HG03469 (cell line): ENCODE results near the gene CERS1.
A peak's percentile ranks its signal among the peaks of the same experiment; 100 is the strongest.

Experiments used
- ATAC-seq: cut with Tn5 transposase; IDR thresholded peaks from one replicate; pipeline ENCODE4 v1.9.1; 2021; ENCODE audit warnings: mild to moderate bottlenecking, moderate library complexity, moderate number of reproducible peaks; ENCODE audit not compliant: unreplicated experiment

The CERS1 gene

GRCh38 chr19:18843960-18844359 lies 52.0 kb downstream of the CERS1 start:
- ATAC-seq, result no peak

- no peak for ATAC-seq
These were observed 53.8 kb downstream of the CERS1 start for GRCh38 chr19:18842166-18842565.

DNA sequence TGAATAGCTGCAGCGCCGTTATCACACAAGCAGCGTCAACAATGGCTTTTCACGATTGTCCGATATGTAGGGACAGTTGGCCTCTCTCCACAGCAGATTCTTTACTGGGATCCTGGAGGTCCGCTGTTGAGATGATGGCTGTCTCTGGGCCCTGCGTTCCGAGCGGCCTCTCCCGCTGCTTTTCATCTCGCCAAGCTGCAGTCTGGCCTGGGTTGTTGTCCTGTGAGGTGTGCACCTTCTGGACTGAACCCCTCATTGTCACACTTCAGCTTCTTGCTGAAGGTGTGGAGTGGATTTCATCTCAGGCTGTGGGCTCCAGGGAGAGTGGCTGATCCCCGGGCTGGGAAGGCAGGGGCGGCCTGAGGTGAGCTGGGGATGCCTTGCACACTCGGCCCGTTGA lies 54.6 kb downstream of the CERS1 start:
- no peak for ATAC-seq

DNA sequence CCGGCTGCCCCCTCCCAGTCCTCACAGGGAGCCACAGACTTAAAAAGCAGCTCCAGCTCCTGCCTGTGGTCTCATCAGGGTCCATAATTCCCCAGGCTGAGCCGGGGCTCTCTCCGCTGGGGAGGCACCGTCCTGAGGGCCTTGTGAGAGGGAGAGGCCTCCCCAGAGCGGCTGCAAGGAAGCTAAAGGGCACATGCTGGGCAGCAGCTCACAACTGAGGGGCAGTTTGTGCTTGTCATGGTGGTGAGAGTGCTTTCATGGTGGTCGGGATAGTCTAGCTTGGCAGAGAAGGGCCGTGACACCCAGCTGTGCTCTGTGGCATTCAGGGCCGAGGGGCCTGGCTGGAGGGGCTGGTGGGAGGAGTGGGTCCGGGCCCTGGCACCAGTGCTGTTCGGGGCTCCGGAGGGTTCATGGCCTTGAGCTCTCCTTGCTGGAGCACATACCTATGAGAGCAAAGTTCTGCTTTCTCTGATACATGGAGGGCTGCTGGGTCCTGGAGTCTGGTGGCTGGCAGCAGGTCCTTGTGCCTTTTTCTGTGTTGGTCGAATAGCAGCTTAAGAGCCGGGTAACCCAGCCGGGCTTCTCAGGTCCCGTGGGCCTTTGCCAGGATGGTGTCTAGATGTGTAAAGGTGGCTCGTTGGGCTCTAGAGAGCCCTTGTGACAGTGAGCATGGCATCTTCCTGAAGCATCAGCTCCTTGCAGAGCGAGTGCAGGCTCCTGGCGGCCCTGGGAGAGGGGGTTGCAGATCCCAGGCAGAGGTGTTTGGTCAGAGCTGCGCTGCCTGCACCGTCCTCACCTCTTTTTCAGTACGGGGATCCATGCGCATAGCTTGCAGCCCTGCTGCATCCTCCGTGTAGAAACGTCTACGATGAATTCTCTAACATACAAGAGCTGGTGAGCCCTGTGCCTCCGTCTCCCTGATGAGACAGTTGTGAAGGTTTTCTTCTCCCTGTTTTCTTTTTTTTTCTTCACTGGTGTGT lies 55.4 kb downstream of the CERS1 start:
- ATAC-seq, result no peak

DNA sequence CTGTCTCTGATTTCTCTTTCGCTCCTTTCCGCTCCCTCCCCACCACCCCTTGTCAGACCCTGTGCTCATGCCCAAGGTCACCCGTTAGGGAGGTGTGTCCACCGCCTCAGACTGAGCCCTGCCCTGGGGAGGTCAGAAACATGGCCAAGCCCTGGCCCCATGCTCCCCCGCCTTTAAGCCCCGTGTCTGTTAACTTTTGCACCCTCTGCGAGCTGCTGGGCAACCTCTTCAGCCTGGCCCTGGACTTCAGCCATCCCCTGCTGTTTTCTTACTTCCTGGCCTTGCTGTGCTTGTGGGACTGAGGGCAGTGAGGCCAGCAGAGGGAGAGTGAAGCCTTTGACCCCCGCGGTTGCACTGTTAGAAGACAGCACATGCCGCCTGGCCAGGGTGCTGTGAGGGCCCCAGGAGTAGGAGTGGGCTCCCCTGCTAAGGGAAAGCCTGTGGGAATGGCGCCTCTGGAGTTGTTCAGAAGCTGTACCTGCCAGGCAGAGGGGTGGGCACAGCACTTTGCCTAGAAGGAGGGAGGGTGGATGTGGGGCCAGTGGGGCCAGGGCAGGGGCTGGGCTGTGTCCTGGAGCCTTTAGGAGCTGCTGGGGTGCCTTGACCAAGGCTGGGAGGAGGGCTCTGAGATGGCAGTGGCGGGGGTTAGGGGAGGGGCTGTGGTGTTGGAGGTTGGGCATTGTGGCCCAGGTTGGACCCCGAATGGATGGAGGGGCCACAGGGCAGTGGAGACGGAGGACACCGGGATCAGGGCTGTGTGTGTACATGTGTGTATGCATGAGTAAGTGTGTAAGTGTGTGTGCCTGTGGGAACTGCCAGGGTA lies 56.3 kb downstream of the CERS1 start:
- ATAC-seq, result no peak

DNA sequence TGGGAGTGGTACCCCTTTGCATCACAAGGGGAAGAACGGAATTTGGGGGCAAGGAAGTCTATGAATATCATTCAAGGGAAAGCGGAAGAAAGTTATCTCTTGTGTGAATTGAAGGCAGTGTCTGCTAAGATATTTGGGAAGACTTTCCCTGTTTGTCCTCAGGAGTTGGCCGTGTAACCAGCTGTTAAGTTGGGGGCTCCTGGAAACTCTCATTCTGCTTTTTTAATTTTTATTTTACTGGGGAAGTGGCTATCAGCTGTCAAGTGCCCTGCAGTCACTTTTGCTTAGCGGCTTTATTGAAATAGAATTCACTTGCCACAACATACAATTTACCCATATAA lies 61.3 kb downstream of the CERS1 start:
- no peak for ATAC-seq

DNA sequence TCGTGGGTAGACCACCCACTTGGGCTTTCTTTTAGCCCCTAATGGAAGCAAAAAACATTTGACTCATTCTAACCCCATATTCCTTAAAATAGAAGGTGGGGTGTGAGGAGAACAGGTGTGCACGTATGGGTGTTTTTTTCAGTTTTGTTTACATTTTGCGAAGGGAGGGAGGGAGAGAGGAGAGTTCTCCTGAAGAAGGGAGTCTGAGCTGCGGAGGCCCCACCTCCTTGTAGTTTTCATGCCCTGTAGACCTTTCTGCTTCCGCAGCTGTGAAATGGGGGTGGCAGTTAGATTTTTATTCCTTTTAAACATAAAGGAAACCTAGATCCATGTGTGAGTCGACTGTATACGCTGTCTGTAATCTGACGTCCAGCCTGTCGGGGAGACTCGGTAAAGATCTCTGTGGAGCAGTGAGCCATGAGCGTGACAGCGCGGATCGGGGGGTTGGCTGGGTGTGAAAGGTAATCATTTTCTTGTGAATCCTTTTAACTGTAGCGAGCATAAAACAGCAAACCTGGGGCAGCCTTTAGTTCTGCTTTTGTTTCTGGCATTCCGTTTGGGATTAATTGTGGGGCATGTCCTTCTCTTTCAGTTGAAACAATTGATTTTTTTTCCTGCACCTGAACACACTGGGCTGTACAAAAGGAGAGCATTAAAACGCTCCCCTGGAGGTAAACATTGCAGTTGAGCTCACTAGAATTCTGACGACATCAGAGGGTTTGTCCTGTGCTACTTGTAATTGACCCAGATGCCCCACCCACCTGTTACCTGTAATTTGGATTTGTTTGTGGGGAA lies 61.9 kb downstream of the CERS1 start:
- ATAC-seq, result no peak

DNA sequence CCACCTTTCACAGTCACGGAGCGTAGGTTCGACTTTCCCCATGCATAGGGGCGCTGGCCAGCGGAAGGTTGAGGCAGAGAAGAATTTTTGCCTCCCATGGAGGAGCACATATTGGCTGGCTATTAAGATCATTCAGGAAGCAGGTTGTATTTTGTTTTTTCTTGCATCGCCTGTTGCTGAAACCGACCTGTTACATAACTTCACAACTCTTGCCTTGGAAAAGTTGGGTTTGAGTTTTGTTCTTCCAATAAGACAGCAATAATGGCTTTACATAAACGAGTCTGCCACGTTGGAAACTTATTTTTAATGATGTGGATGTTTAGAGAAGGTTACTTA lies 62.8 kb downstream of the CERS1 start:
- no peak for ATAC-seq

- ATAC-seq, result peak; percentile 10
These were observed 63.4 kb downstream of the CERS1 start for GRCh38 chr19:18832306-18833140.

DNA sequence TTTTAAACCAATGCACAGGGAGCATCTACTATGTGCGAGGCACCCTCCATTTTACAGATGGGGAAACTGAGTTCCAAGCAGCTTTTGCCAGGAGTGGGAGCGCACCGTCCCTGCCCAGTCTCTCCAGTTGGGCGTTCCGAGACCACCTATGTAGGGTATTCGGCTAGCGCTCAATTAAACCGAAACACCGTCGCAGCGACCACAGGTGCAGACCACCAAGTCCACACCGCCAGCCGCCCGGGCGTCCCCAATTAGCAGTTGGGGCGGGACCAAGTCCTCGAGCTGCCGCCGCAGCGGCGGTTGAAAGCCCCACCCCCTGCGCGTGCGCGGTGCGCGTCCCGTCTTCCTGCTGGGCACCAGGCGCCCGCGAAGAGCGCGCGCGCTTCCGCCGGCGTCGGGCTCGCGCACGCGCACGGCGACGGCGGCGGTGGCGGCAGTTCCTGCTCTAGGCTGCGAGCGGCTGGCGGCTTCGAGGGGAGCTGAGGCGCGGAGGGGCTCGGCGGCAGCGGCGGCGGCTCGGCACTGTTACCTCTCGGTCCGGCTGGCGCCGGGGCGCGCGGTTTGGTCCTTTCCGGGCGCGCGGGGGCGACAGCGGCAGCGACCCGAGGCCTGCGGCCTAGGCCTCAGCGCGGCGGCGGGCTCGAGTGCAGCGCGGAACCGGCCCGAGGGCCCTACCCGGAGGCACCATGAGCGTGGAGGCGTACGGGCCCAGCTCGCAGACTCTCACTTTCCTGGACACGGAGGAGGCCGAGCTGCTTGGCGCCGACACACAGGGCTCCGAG lies 64.2 kb downstream of the CERS1 start, which contains the start of gene UPF1:
Gene UPF1 (plus strand): TSS at position 436 of the 782 bp plus-strand sequence. CDS start 251 bp downstream, at position 687.
- peak; percentile 64 for ATAC-seq

DNA sequence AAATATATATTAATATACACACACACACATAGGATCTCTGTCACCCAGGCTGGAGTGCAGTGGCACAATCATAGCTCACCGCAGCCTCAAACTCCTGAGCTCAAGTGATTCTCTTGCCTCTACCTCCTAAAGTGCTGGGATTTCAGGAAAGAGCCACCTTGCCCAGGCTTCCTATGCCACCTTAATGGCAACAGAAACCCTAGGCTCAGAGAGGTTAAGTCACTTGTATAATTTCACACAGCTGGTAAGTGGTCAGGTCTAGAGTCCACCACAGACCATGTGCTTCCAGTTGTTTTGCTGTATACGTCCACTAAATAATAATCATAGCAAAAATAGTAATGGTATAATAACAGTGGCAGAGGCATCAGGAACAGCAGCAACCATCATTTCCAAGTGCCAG lies 65.5 kb downstream of the CERS1 start:
- ATAC-seq, result no peak

DNA sequence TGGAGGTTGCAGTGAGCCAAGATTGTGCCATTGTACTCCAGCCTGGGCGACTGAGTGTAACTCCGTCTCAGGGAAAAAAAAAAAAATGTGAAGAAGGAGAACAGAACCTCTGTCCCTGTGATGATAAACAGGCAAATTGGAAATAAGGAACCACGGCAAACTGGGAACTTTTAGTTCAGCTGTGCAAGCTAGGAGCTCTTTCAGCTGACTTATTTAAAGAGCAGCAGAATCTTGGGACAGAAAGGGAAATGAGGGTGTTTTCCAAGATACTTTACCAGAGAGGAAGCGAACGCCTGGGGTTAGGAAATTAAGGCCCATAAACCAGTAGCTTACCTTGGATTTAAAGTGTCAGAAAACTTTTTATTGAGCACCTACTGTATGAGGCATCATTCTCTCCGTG lies 67.2 kb downstream of the CERS1 start:
- ATAC-seq, result no peak
